Measurements from ENCODE around the gene KBTBD13.
A peak's percentile ranks its signal among the peaks of the same experiment; 100 is the strongest.
"Not testable (repeated sequence)": the region's sequence is repeated elsewhere in the genome, so short reads cannot be mapped to it uniquely, and the experiment has no call there.

The KBTBD13 gene

DNA sequence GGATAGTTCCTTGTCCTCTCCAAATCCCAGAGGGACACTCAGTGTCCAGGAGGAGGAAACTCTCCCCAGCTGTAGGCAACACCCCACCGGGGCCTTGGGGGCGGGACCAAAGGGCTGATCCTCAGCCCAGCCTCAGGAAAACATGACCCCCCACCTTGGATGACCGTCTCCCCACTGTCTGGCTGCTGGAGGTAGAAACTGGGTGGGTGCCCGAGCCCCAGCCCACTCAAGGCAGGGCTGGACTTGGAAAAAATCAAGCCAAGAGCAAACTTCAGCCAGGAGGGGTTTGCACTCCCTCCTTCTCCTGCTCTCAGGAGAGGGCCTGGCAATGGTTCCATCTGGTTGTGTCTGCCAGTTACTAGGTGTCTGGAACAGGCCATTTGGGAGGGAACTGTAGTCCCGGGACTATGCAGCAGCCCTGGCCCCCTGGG, 5.2 kb upstream of the KBTBD13 start:
- DNase-seq: no peak

- no peak for DNase-seq
These were observed 4.5 kb upstream of the KBTBD13 start for GRCh38 chr15:65072027-65072426.

DNA sequence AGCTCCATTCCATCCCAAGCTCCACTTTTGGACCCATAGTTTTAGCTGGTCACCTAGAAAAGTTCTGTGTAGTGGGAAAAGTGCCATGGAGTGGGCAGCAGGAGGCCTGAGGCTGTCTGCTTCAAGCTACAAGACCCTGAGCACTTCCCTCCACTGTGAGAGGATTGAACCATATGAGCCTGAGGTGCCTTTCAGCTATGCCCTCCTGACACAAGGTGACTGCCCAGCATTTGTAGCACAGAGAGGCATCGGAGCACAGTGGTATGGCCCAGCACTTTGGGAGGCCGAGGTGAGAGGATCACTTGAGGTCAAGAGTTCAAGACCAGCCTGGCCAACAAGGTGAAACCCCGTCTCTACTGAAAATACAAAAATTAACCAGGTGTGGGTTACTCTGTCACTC, 3.9 kb upstream of the KBTBD13 start:
- no peak for DNase-seq

- not testable (repeated sequence) for DNase-seq
These were observed 1.6 kb upstream of the KBTBD13 start for GRCh38 chr15:65074946-65075345.

GRCh38 chr15:65075607-65076395, 745 bp upstream of the KBTBD13 start:
- DNase-seq: not testable (repeated sequence)

GRCh38 chr15:65077291-65077980, 890 bp downstream of the KBTBD13 start:
- DNase-seq: no peak

DNA sequence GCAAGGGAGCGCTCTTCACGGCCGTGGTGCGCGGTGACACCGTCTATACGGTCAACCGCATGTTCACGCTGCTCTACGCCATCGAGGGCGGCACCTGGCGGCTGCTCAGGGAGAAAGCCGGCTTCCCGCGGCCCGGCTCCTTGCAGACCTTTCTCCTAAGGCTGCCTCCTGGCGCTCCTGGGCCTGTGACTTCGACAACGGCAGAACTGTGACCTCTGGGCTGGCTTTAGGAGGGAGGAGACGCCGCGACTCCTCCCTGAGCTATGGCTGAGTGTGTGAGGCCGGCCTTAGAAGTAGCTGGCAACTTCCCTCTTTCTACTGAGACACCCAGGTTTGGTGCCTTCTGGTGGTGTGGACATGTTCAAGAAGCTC, 1.4 kb downstream of the KBTBD13 start:
- no peak for DNase-seq

DNA sequence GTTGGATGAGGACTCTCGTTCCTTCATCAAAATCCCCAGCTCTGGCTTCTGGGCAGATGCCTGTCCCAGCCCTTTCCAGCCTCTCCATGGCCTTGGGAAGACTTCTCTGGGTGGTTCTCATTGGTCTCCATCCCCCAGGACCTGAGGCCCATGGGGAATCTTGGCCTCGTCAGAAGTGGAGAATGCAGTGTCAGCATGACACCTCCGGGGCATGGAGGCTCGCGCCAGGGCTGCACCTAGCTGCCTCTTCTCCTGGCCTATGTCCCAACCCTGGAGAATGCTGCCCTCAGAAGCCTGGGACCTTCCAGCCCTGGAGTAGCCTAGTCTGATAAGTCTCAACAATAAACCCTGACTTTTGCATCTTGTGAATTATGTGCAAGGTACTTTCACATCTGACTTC, 3.0 kb downstream of the KBTBD13 start:
- DNase-seq: no peak

- no peak for DNase-seq
These were observed 4.7 kb downstream of the KBTBD13 start for GRCh38 chr15:65081270-65081669.

- no peak for DNase-seq
These were observed 5.2 kb downstream of the KBTBD13 start for GRCh38 chr15:65081758-65082157.

GRCh38 chr15:65082303-65082953, 5.9 kb downstream of the KBTBD13 start:
- DNase-seq: peak; percentile 29

DNA sequence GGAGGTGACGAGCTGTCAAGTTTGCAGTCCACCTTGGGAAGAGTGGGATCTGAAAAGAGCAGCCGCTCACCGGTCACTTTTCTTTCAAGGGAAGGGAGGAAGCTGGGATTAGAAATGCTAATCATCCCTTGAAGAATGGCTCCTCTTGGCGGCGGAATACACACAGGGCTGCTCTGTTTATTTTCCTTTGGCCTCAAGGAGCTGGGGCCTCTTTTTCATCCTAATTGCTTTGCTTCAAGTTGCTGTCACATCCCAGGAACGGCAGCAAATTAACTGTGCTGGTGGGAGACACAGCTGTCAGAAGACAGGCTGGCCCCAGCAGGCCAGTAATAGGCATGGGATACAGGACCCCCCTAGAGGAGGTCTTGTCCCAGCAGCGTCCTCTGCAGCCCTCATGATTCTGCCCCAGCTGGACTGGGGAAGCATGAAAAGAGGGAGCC, 6.7 kb downstream of the KBTBD13 start:
- DNase-seq: no peak

DNA sequence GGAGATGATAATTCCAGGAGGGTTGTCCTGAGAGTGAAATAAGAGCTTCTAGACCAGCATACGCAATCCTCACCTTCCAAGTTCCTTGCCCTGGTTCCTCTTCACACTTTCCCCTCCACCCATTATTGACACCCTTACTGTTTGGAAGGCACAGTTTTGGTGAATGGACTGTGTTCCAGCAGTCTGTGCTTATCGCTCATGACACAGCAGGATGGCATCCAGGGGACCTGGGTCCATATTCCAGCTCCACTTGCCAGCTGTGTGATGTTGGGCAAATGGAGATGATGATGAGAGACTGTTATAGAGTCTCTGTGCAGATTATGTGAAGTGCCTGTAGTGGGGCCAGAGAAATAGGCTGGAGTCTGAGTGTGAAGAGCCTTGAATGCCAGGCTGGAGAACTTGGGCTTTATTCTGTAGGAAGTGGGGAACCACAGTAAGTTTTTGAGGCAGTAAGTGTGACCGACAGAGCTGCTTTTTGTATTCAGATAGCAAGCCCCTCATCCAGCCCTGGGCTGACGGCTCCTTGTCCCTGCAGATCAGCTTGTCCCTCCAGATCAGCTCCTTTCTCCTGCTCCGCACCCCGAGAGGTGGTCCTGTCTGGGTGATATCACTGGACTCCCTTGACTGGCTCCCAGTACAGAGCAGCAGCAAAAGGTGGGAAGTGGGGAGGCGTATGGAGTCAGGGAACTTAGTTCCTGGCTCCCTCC, 8.1 kb downstream of the KBTBD13 start:
- DNase-seq: no peak

- DNase-seq: no peak
These were observed 8.7 kb downstream of the KBTBD13 start for GRCh38 chr15:65085207-65085753.

DNA sequence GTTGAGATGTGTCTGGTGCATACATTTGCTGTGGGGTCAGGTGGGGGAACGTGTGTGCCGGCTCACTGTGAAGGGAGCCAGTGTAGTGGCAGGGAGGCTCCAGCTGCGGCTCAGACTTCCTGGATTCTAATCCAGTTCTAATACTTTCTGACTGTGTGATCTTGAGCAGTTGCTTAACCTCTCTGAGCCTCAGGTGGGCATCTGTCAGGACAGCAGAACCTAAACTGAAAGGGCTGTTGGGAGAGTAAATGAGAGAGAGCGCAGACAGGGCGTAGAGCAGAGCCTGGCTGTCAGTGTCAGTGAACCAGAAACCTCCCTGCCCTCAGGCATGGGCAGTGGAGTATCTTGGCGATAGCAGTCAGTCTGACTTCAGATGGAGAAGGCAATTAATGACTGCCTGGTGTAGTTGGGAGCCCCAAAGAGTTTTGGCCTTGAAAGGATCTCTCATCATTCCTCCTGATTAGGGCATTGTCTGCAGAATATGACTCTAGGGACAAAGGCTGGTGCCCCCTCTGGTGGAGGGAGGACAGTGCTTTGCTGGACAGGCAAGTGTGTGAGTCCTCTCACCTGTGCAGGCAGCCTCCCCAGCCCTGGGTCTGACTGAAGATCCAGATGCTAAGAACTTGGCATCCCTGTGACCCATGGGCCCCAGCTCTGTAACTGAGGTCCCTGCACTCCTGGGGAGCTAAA, 9.6 kb downstream of the KBTBD13 start:
- no peak for DNase-seq

DNA sequence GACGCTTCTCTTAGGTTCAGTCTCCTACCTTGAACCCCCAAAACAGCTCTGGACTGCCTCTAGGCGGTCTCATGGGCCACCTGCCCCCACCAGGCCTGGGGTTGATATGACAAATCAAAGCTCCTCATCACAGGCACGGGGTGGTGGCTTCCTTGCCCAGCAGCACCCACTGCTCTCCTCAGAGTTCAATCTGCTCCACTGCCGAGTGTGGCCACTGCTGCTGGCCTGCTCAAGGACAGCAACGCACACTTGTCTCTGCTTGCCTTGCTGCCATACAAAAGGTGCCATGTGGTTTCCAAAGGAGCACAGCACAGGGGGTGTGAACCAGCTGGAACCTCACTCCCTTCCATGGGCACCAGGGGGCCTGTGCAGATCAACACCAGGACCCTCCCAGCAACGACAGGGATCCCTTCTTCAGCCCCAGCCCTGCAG, 10.2 kb downstream of the KBTBD13 start:
- DNase-seq: no peak

GRCh38 chr15:65087411-65087810, 10.9 kb downstream of the KBTBD13 start:
- no peak for DNase-seq

DNA sequence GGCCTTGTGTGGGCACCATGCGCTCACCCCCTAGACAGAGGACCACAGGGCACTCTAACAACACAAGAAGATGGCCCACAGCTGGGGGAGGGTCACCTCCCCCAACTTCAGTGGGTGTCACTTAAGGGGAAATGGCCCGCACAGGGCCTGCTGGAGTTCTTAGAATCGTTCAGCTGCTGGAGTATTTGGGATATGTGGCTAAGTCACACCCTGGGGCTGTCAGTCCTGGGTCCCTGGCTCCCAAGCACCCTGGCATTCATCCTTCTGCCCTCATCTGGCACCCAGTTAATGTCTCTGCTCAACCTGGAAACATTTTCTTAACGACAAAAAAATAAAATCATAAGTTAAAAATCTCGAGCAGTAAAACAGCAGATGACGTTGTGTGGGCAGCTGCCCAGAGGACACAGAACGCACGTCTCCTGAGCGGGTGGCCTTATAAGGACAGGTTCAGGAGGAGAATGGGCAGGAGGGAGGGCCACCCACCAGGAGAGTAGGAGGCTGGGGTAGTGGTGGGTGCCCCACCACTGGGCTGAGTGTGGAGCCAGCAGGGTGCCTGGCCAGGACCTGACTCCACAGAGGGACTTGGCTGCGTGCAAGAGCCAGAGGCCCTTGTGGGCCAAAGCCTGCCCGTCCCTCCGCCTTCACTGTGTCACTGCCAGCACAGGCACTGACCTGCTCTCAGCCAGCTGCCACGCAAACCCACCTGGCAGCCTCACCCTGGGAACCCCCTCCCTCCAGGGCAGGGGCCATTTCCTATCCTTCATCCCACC, 11.5 kb downstream of the KBTBD13 start:
- DNase-seq: no peak

DNA sequence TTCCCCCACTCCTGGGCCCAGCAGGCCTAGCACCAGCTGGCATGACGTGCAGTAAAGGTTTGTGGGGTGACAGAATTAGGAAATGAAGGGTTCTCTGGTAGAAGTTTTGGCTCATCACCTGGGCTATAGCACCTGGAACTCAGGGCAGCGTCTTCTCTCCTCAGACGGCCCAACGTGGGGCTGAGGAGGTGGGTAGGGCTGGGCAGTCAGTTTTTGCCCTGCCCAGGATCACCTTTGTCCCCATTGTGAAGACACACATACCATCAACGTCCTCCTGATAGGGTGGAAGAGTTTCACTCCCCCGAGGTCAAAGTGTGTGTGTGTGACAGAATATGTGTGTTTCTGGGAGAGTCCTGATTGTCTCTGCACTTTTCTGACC, 12.1 kb downstream of the KBTBD13 start:
- no peak for DNase-seq

GRCh38 chr15:65089206-65089824, 12.8 kb downstream of the KBTBD13 start:
- no peak for DNase-seq
